HUDEP-2 (cell line): ENCODE data around the gene TAF4.
A peak's percentile ranks its signal among the peaks of the same experiment; 100 is the strongest.

Experiments
- DNase-seq, 76 experiments: peaks; one replicate each; lab custom pipeline; 2025; ENCODE audit not compliant: unreplicated experiment in 76 of 76; lab: John Stamatoyannopoulos, UW

The TAF4 gene

DNA sequence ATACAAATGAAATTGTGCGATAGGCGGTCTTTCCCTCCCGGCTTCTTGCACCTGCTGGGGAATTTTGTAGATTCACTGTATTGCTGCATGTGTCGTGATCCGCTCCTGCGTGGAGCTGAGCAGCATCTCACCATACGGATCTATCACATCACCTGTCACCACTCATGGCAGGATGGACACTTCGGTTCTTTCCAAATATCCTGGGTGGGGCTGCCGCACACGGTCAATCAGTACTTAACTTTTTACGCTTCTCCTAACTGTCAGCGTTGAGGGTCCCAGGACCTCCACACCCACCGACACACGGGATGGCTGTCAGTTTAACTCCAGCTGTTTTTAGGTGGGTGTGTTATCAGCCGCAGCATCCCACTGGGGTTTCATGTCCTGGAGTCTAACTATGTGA lies 19.2 kb downstream of the TAF4 start:
- DNase-seq, result no peak

DNA sequence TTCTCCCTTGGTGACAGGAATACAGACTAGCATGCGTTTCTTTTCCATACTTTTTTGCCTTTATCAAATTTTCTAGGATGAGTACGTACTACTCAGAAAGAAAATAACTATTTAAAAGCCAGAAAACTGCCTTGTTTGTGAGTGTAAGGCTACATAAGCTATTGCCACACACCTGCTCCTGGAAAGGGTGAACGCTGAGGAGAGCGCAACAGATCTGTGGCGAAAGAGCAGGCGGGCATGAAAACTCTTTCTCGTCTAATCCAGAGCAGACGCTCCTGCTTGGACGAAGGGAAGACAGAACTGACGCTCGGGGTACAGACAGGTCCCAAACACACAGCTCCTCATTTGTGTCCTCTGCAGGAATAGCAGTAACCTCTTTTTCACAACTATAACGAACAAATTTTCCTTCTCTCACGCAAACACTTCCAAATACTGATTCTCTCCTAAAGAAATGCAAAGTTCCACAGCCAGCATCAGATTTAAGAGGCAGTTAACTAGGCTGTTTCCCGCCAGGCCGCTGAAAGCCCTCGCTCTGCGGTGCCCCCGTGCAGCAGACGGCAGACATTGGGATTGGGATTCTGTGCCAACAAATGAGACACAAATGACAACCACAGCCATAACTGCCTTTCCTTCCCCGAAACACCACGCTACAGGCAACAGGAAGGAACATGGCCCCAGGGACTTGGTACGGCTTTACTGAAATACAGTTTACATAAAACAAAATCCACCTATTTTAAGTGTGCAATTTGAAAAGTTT lies 20.0 kb downstream of the TAF4 start:
- DNase-seq, result no peak

- no peak for DNase-seq
Measured at GRCh38 chr20:62045118-62045517, 20.6 kb downstream of the TAF4 start.

DNA sequence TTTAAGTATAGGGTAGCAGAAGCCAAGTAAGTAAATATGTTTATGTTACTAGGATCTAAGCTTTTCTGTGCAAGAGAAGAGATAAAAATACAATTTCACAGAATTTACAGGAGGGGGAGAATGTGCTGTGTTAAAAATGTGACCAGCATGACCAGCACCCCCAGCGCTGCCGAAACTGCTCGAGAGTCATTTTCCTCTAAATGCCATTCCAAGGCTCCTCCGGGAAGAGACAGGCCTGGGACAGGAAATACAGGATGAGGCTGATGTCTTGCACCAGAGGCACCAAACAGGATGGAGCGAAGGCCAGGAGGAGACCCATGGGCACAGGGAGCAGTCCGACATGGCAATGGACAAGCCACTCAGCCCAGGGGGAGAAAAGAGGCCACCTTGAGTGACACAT lies 21.1 kb downstream of the TAF4 start:
- no peak for DNase-seq

- DNase-seq, result no peak
Measured at GRCh38 chr20:62043131-62043914, 22.4 kb downstream of the TAF4 start.

- DNase-seq, result no peak
Measured at GRCh38 chr20:62042025-62042820, 23.5 kb downstream of the TAF4 start.

DNA sequence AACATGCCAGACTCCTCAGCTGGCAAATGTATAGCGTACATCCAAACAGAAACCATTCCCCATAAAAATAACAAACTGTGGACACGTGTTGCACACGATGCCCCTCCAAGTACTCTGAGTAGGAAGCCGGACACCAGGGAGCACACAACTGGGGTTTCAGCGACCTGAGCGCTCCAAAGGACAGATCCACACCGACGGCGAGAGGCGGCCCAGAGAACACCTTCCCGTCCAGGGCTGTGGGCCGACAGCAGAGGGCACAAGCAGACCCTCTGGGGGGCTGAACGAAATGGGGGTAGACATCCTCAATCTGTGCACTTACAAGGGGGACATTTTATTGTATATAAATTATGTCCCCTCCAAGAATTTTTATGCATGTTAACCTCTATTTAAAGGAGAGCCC lies 24.7 kb downstream of the TAF4 start:
- DNase-seq, result no peak

DNA sequence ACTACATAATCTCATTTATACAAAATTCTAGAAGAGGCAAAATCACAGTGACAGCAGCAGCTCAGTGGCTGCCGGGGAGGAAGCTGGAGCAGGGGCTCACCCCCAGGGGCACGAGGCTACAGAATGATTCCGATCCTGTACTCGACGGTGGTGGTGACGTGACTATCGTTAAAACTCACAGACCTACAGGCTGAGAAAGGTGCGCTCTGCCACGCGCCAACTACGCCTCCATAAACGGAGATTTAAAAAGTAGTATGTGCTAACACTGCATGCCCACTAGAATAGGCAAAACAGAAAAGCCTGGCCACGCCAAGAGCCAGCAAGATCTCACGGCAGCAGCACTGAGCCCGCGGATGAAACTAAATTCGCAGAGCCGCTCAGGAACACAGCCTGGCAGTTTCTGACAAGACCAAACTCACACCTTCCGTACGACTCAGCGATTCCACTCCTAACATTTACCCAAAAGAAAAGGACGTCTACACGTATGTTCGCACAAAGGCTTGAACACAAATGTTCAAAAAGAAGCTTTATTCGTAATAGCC lies 25.2 kb downstream of the TAF4 start:
- DNase-seq, result no peak

- DNase-seq, result no peak
Measured at GRCh38 chr20:62039738-62040137, 25.9 kb downstream of the TAF4 start.

- peak in 8 of 76 experiments; percentile 4 to 28 (median 16) for DNase-seq
Measured at GRCh38 chr20:62032609-62033368, 32.9 kb downstream of the TAF4 start.

DNA sequence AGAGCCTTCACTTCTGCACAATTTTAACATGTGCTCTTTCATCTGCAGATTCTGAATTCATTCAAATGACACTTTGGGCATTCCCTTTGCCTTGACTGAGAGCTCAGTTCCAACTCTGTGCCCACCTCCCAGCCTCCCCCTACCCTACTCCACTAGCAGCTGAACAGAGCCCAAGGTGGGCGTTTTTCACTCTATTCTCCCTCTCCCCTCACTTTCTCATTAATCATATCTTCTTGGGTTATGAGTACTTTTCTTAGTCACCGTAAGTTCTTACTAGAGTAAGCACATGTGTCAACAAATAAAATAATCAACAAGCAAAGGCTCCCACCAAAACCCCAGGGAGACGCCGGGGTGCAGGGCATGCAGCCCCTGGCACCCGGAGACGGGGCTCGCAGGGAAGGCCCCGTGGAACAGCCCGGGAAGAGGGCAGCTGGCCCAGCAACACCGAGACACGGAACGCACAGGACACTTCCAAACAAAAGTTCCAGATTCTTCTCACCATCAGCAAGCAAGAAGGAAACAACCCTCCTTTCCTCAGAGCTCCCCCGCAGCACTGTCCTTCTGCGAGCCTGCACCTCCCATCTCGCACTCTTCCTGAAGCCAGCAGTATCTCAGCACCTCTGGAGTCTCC lies 34.1 kb downstream of the TAF4 start:
- no peak for DNase-seq

DNA sequence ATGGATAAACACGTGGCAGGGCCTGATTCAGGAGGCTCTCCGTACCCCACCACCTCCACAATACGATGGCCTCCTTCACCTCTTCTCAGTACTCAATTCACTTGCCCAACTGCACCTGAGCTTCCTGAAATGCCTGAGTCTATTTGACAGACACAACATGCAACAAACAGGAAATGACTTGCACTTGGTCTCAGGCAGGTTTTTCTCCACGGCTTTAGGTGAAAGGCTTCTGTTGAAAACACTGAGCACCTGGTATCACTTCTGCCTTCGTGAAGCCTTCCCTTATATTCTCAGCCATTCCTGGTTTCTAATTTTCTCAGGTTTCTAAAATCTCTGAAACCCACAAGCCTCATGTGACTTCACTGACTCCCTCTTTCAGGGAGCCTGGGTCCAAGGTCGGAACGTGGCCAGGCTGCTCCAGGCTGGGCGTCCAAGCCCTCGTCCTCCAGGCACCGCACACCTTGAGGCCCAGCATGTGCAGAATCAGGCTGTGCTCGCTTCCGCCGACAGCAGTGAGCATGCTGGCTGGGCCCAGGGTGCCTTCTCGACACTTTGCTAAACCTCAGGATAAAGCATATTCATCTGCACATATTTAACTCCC lies 34.7 kb downstream of the TAF4 start:
- no peak for DNase-seq

- no peak for DNase-seq
Measured at GRCh38 chr20:62030357-62030756, 35.3 kb downstream of the TAF4 start.

- no peak for DNase-seq
Measured at GRCh38 chr20:62029949-62030348, 35.7 kb downstream of the TAF4 start.

GRCh38 chr20:62029296-62029695 lies 36.4 kb downstream of the TAF4 start:
- DNase-seq, result no peak

- DNase-seq, result no peak
Measured at GRCh38 chr20:62028384-62028783, 37.3 kb downstream of the TAF4 start.

- no peak for DNase-seq
Measured at GRCh38 chr20:62027698-62028321, 37.9 kb downstream of the TAF4 start.

- peak in 1 of 76 experiments; percentile 5 for DNase-seq
Measured at GRCh38 chr20:62027116-62027515, 38.6 kb downstream of the TAF4 start.

- DNase-seq, result no peak
Measured at GRCh38 chr20:62026564-62026856, 39.2 kb downstream of the TAF4 start.
